GM19023 (cell line): ENCODE results near the gene LMO4.
A peak's percentile ranks its signal among the peaks of the same experiment; 100 is the strongest.

Experiments
- ATAC-seq: cut with Tn5 transposase; IDR thresholded peaks from one replicate; pipeline ENCODE4 v1.9.1; 2021; ENCODE audit warnings: mild to moderate bottlenecking, moderate library complexity; ENCODE audit not compliant: unreplicated experiment

LMO4 gene

GRCh38 chr1:87328272-87329050 lies at the start of gene LMO4:
Gene LMO4 (plus strand): TSS chr1:87328880. CDS start chr1:87332016, 3,136 bp downstream.
- peak; percentile 81 for ATAC-seq

- no peak for ATAC-seq
Observed at GRCh38 chr1:87279536-87279875, 49.2 kb upstream of the LMO4 start.

GRCh38 chr1:87279966-87280535 lies 48.6 kb upstream of the LMO4 start:
- no peak for ATAC-seq

- no peak for ATAC-seq
Observed at GRCh38 chr1:87284456-87285240, 44.0 kb upstream of the LMO4 start.

- no peak for ATAC-seq
Observed at GRCh38 chr1:87291107-87291506, 37.6 kb upstream of the LMO4 start.

GRCh38 chr1:87292684-87293493 lies 35.8 kb upstream of the LMO4 start:
- ATAC-seq, result peak; percentile 67

GRCh38 chr1:87294633-87295032 lies 34.0 kb upstream of the LMO4 start:
- ATAC-seq, result no peak

GRCh38 chr1:87295445-87296110 lies 33.1 kb upstream of the LMO4 start:
- no peak for ATAC-seq

GRCh38 chr1:87296206-87296605 lies 32.5 kb upstream of the LMO4 start:
- no peak for ATAC-seq

GRCh38 chr1:87299661-87300060 lies 29.0 kb upstream of the LMO4 start:
- no peak for ATAC-seq

- no peak for ATAC-seq
Observed at GRCh38 chr1:87300628-87301027, 28.1 kb upstream of the LMO4 start.

GRCh38 chr1:87305151-87305550 lies 23.5 kb upstream of the LMO4 start:
- no peak for ATAC-seq

- no peak for ATAC-seq
Observed at GRCh38 chr1:87305762-87306161, 22.9 kb upstream of the LMO4 start.

GRCh38 chr1:87307306-87307705 lies 21.4 kb upstream of the LMO4 start:
- ATAC-seq, result no peak

- no peak for ATAC-seq
Observed at GRCh38 chr1:87307931-87308330, 20.7 kb upstream of the LMO4 start.

- no peak for ATAC-seq
Observed at GRCh38 chr1:87314091-87314490, 14.6 kb upstream of the LMO4 start.

GRCh38 chr1:87318056-87318650 lies 10.5 kb upstream of the LMO4 start:
- ATAC-seq, result no peak

GRCh38 chr1:87318806-87319205 lies 9.9 kb upstream of the LMO4 start:
- no peak for ATAC-seq

- ATAC-seq, result no peak
Observed at GRCh38 chr1:87325982-87326738, 2.5 kb upstream of the LMO4 start.
